HG02981 (cell line): Measurements from ENCODE around the gene EIF6.

Experiments used
- ATAC-seq: cut with Tn5 transposase; IDR thresholded peaks from one replicate; pipeline ENCODE4 v1.9.1; 2021; ENCODE audit warnings: mild to moderate bottlenecking, moderate library complexity; ENCODE audit not compliant: unreplicated experiment

The EIF6 gene

DNA sequence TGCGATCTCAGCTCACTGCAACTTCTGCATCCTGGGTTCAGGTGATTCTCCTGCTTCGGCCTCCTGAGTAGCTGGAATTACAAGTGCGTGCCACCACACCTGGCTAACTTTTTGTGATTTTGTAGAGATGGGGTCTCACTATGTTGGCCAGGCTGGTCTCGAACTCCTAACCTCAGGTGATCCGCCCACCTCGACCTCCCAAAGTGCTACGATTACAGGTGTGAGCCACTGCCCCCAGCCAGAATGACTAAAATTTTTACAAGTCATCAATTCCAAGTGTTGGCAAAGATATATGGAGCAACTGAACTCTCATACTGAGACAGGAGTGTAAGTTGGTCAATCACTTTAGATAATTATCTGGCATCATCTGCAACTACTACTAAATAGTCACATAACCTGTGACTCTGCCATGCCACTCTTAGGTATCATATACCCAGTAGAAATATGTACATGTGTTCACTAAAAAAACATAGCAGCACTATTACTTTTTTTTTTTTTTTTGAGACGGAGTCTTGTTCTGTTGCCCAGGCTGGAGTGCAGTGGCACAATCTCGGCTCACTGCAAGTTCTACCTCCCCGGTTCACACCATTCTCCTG lies 3.0 kb downstream of the EIF6 start:
- no peak for ATAC-seq

GRCh38 chr20:35280523-35280922 lies 4.0 kb downstream of the EIF6 start:
- ATAC-seq = no peak

DNA sequence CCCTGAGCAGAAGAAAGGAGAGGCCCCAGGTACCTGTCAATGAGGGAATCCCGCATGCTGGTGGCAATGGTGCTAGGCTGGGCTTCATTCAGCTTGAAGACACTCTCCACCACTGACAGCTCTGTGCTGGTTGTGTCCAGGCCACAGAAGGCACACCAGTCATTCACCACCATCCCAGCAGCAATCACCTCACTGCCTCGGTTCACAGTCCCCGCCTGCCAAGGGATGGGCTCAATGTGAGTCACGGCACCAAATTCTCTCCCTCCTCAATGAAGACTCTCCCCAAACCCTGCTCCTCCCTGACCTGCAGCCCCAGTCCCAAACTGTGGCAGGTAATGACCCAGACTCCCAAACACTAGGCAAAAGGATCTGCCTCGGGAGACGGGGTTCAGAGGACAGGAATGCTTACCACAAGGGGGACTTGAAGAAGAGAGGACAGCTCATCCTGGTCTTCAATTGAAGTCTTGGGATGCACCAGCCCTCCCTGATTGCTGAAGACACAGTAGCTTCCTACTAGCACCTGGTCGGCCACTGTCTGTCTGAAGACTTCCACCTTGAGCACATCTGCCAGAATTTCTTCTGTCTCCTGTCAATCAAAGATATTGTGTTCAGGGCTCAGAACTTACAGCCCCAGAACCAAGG lies 4.9 kb downstream of the EIF6 start:
- no peak for ATAC-seq

DNA sequence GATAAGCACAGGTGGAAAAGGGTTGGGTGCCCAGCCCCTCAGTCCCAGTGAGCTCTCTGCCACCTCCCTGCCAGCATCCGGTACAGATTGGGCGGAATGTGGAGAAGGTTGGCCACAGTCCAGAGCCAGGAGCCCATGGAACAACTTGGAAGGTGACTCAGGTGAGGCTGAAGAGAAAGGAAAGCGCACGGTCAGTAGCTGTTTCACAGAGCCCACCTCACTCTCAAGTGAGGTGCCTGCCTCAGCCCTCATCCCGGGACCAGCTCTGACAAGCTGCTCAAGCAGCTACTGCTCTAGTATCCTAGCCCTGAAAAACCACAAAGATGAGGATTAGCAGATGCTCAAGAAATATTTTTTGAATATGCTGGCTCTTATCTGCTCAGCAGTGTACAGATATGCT lies 5.5 kb downstream of the EIF6 start:
- ATAC-seq = no peak

DNA sequence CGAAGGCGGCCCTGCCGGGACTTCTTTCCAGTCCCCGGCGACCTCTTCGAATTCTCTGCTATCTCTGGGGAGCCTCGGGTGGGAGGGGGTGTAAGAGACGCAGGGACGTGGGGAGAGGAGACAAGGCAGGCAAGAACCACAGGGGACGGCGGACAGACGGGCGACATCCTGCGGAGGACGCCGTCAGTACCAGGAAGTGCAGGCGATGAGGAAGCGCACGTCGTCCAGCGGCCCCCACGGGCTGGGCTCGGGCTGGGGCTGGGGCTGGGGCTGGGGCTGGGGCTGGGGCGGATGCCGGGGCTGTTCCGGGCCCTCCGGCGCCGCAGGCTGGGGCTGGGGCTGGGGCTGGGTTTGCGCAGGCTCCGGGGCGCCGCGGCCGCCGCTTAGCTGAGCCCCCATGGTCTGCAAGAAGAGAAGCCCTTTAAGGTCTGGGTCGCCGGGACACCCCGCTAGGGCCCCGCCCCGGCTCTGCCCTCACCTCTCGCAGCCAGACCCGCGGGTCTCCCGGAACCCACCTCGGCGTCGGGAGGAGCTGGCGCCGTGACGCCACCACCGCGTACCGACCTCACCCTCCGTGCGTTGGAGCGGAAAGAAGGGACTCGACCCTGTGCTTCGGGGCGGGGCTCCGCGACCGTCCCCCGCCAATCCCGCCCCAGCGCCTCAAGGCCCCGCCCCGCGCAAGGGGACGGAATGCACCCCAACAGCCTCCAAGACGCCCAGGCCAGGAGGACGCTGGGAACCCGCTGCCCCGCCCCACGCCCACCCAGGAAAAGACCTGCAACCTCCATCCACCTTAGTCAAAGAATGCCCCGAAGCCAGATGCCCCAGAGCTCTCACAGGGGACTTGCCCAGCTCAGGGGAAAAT lies 6.8 kb downstream of the EIF6 start, which contains the start of gene MMP24OS:
Gene MMP24OS, minus strand, starts transcription at position 592 of the 865 bp plus-strand sequence. Its CDS starts 193 bp downstream, at position 399.
- peak; percentile 76 for ATAC-seq

DNA sequence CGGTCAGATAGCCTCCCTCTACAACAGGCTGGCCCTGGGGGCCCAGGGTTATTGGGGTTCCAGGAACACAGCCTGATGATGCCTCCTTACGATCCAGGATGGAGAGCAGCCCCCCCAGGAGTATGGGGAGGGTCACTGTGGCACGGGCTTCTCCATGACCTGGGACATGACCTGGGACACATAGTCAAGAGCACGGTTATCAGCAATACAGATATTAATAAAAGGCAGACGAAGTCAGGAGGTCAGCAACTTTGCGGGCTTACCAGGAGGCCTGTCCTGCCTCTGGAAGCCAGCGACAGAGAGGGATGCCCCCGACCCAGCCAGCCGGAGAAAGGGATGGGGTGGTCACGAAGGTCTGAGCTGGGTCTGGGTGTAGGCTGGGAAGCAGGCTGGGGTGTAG lies 7.4 kb downstream of the EIF6 start:
- no peak for ATAC-seq

DNA sequence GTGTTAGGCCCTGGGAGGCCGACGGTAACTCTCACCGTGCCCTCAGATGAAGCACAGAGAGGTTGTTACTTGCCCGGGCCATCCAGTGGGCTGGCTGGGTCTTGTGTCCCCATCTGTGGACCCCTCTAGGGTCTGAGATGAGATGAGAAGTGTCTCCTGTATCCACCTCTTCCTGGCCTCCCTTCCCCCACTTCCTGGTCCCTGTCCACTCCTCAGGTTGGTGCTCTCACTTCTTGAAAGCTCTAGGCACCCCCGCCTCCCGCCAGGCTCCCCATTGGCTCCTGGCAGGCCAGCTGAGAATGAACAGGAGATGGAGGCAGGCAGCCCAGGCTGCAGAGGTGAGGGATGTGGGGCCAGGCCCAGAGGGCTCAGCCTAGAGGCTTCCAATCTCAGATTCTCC lies 8.2 kb downstream of the EIF6 start:
- no peak for ATAC-seq

DNA sequence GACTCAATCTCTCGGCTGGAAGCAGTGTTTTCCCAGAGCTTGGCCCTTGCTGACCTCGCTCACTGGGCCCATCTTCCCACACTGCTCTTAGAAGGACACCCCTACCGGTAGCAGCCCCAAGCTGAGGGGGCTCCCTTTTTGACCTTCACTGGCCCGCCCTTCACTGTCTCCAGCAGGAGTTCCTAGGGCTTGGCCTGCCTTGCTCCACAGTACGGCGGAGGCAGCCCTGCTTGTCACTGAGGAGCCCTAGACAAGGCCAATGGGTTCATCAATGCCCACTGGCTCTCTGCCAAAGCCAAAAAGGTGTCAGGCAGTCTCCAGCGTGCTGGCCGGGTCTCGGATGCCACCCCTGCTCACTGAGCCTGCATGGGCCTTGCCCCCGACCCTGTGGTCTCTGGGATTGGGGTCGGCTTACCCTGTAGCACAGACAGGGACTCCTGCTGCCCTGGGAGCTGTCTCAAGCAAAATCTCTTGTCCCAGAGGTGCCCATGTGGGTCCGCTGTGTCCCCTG lies 8.8 kb downstream of the EIF6 start:
- ATAC-seq = no peak

GRCh38 chr20:35274172-35275092 lies 10.1 kb downstream of the EIF6 start:
- ATAC-seq = no peak

DNA sequence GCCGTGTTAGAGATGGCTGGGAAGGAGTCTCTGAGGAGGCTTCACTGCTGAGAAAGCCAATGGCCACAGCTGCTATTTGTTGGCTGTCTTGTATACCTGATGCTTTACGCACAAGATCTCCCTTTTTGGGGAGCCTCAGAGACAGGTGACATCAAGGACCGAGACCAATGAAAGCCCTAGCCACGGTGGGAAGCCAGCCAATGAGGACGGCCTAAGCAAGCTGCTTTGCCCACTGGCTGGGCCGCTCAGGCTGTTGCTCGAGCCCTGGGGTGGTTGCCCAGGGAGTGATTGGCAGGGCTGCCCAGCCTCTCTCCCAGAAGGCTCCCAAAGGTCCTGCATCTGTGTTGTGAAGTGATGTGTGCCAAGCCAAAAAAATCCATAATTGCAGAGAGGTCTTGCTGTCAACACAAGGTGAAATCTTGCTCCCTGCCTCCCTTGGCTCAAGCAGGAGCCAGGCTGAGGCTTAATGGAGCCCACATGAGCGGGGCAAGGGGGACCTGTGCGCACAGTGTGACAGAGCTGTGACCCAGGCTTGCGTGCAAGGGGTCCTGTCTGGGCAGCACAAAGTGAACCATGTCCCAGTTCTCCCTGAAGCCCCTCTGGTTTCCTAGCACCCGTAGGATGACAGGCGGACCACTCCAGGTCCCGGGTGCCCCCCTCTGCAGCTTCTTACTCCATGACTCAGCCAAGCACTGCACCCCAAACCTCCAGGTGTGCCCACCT lies 11.0 kb downstream of the EIF6 start:
- ATAC-seq = no peak

DNA sequence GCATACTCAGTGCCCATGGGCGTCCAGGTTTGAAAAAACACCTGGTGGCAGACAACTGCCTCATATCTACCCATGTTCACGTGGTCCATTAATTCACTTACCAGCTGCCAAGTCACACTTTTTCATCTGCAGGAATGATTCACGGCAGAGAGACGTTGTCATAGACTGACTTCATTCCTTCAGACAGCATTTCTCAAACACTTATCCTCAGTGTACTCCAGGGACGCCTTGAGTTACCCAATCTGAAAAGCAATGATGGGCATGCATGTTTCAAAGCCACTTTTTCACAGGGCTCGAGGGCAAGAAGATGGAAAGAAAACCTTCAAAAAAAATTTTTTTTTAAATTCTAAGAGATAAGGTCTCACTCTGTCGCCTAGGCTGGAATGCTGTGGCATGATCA lies 12.7 kb downstream of the EIF6 start:
- no peak for ATAC-seq

- ATAC-seq = no peak
Observed at GRCh38 chr20:35271073-35271882, 13.3 kb downstream of the EIF6 start.

DNA sequence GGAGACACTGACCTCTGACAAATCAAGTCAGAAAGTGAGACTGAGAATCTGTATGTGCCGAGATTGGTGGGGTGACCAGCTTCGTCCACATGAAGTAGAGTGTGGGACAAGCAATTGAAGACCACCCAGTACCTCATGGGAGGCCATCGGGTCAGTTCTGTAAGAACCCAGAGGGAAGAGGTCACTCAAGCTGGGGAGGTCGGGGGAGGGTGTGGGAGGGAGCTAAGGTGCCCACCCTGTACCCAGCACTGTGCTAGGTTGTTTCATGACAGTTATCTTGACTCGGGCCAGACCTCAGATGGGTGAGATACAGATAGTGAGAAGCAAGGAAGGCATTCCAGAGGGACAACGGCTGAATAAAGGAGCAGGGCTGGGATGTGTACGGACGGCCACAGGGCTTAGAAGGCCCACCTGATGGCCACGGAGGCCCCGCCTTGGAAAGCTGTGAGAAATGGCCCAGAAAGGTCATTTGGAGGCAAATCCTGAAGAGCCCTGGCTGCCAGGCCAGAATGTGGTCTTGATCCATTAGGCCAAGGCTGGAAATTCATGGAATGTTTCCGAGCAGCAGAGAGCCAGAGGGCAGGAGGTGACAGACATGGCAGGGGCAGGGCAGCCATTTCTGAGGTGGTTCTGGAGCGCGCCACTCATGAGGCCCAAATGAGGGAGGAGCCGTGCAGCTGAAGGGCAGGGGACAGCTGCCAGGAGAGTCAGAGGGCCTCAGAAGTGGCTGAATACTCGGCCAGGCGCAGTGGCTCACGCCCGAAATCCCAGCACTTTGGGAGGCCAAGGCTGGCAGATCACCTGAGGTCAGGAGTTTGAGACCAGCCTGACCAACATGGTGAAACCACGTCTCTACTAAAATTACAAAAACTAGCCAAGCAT lies 14.3 kb downstream of the EIF6 start:
- ATAC-seq = no peak

DNA sequence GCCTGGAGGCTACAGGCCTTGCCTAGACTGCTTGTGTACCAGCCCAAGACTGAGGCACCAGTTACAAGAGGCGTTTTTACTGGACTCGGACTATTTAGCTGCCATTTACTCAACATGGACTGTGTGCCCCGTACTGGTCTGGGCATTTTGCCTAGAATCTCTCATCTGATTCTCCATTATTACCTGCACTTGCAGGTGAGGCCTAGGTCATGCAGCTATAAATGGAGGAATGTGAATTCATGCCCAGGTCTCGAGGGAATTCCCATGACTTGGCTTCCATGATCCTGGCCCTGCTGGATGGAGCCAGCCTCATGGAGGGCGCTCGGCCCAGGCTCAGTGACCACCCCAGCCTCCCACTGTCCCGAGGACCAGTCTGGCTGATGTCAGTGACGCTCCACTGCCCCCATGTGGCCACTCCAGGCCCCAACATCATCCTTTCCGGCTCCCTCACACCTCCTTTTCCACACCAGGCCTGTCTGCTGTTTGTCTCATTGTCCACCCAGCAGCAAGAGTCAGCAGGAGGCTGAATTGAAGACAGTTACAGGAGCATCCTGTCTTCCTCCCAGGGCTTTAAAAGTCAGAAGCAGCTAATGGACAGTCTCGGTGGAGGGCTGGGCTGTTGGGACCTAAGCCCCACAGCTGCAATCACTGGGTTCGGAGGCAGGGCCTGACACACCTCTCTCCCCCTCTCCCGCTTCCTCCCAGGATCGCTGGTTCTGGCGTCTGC lies 15.4 kb downstream of the EIF6 start:
- ATAC-seq = no peak

- no peak for ATAC-seq
Observed at GRCh38 chr20:35267092-35267491, 17.5 kb downstream of the EIF6 start.

DNA sequence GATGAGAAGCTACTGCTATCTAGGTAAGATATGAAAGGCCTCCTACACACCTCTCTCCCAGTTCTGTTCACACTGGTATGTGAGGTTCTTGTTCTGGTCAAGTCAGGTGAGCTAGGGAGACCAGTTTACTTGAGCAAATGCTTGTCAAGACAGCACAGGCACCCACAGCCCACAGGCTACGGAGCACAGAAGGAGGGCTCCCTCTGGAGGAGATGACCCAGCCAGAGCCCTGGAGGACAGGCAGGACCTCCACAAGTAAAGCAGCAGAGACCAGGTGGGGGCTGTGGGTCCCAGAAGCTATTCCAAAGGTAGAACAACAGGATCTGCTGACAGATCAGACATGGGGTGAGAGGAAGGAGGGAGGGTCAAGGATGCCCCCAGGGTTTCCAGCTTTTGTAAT lies 19.8 kb downstream of the EIF6 start:
- ATAC-seq = no peak

- no peak for ATAC-seq
Observed at GRCh38 chr20:35263532-35264341, 20.8 kb downstream of the EIF6 start.
